MM.1S (cell line): ENCODE data around the gene BRF1.

Source experiments
- DNase-seq: peaks from one replicate; pipeline ENCODE4 v3.0.0-alpha.2; 2015
- H2AFZ ChIP-seq: fragments of 300-600 bp; sonication (generic); 2 replicates; pipeline ENCODE4 v1.6.0; 2016; ENCODE audit warnings: antibody characterized with exemption, low read length
- H3F3A ChIP-seq: fragments of 300-600 bp; sonication (generic); 2 replicates; pipeline ENCODE4 v1.6.1; 2016; ENCODE audit warnings: mild to moderate bottlenecking, antibody characterized with exemption, low read length, moderate library complexity, mixed read lengths; ENCODE audit not compliant: insufficient read depth
- H3K27ac ChIP-seq: fragments of 300-600 bp; sonication (generic); 2 replicates; pipeline ENCODE4 v1.5.1; 2016; ENCODE audit warnings: mild to moderate bottlenecking, low read length
- H3K27me3 ChIP-seq: fragments of 300-600 bp; sonication (generic); replicated peaks from 2 replicates; pipeline ENCODE4 v1.6.0; 2016; ENCODE audit warnings: low read length; ENCODE audit not compliant: insufficient read depth
- H3K36me3 ChIP-seq: fragments of 300-600 bp; sonication (generic); replicated peaks from 2 replicates; pipeline ENCODE4 v1.6.1; 2016; ENCODE audit warnings: mild to moderate bottlenecking, low read length, mixed read lengths; ENCODE audit not compliant: insufficient read depth
- H3K4me1 ChIP-seq: fragments of 300-600 bp; sonication (generic); 2 replicates; pipeline ENCODE4 v1.6.1; 2016; ENCODE audit warnings: low read length, mixed read lengths
- H3K4me2 ChIP-seq: fragments of 300-600 bp; sonication (generic); 2 replicates; pipeline ENCODE4 v1.6.0; 2016; ENCODE audit warnings: low read depth, low read length
- H3K4me3 ChIP-seq: fragments of 300-600 bp; sonication (generic); 2 replicates; pipeline ENCODE4 v1.5.1; 2016; ENCODE audit warnings: low read length, mixed read lengths
- H3K79me2 ChIP-seq: fragments of 300-600 bp; sonication (generic); 2 replicates; pipeline ENCODE4 v1.6.1; 2016; ENCODE audit warnings: mixed run types, low read length, mixed read lengths
- H3K9ac ChIP-seq: fragments of 300-600 bp; sonication (generic); 2 replicates; pipeline ENCODE4 v1.6.1; 2016; ENCODE audit warnings: low read length, mixed read lengths
- H3K9me2 ChIP-seq: fragments of 300-600 bp; sonication (generic); replicated peaks from 2 replicates; pipeline ENCODE4 v1.6.1; 2016; ENCODE audit warnings: mild to moderate bottlenecking, low read length, mixed read lengths; ENCODE audit not compliant: insufficient read depth
- H3K9me3 ChIP-seq: fragments of 300-600 bp; sonication (generic); replicated peaks from 2 replicates; pipeline ENCODE4 v1.6.1; 2016; ENCODE audit warnings: mild to moderate bottlenecking, low read length, mixed read lengths; ENCODE audit not compliant: insufficient read depth
- H4K20me1 ChIP-seq: fragments of 300-600 bp; sonication (generic); 2 replicates; pipeline ENCODE4 v1.6.1; 2016; ENCODE audit warnings: mild to moderate bottlenecking, low read length, moderate library complexity, mixed read lengths; ENCODE audit not compliant: insufficient read depth
- CTCF ChIP-seq: fragments of 300-600 bp; sonication (generic); IDR thresholded peaks from 2 replicates; pipeline ENCODE4 v1.5.1; 2016; ENCODE audit warnings: antibody characterized with exemption, low read length, mixed read lengths
- EZH2 ChIP-seq: fragments of 300-600 bp; sonication (generic); optimal IDR thresholded peaks from 2 replicates; pipeline ENCODE3; 2017; ENCODE audit warnings: low read depth, mild to moderate bottlenecking, antibody characterized with exemption, low read length, mixed read lengths
- EZH2phosphoT487 ChIP-seq: fragments of 300-600 bp; sonication (generic); IDR thresholded peaks from 2 replicates; pipeline ENCODE4 v1.6.1; 2018; ENCODE audit warnings: antibody characterized with exemption, low read length

Gene BRF1

GRCh38 chr14:105165761-105166485 lies 134.9 kb downstream of the BRF1 start:
- Histone ChIP-seq H2AFZ (no peak overlapping the region), H3K9me3 (no peaks in the 10 kb centered on the region), H3K27ac (no peak overlapping the region), H3F3A (no peaks in the 10 kb centered on the region), H3K4me1 (no peaks in the 10 kb centered on the region), H3K4me2 (no peak overlapping the region), H3K4me3 (no peak overlapping the region), H4K20me1 (no peaks in the 10 kb centered on the region), H3K9me2 (no peaks in the 10 kb centered on the region), H3K79me2 (no peaks in the 10 kb centered on the region), H3K27me3 (peaks cover 12% of the 10 kb centered on the region; the same call in 1 of the 2 replicates), H3K36me3 (no peaks in the 10 kb centered on the region), H3K9ac (no peak overlapping the region)
- TF ChIP-seq CTCF (no peak), EZH2 (no peak), EZH2phosphoT487 (no peak)
- DNase-seq, result no peak

- DNase-seq, result no peak
- H4K20me1 ChIP-seq, result no peaks in the 10 kb centered on the region
Observed at GRCh38 chr14:105165134-105165704, 135.6 kb downstream of the BRF1 start.

GRCh38 chr14:105163040-105163742 lies 137.6 kb downstream of the BRF1 start:
- Histone ChIP-seq H3K4me2 (no peak overlapping the region), H3K36me3 (no peaks in the 10 kb centered on the region), H4K20me1 (no peaks in the 10 kb centered on the region), H3K79me2 (no peaks in the 10 kb centered on the region), H3K4me1 (no peaks in the 10 kb centered on the region), H3K27ac (no peak overlapping the region), H2AFZ (no peak overlapping the region), H3K9ac (no peak overlapping the region), H3K9me2 (no peaks in the 10 kb centered on the region), H3K27me3 (no peaks in the 10 kb centered on the region), H3K4me3 (no peak overlapping the region), H3F3A (no peaks in the 10 kb centered on the region), H3K9me3 (no peaks in the 10 kb centered on the region)
- TF ChIP-seq CTCF, result no peak
- no peak for TF ChIP-seq EZH2
- no peak for TF ChIP-seq EZH2phosphoT487
- DNase-seq, result no peak

More at GRCh38 chr14:105165134-105165704, 135.6 kb downstream of the BRF1 start:
- Histone ChIP-seq H3K36me3 (no peaks in the 10 kb centered on the region), H3K9me2 (no peaks in the 10 kb centered on the region), H3K27ac (no peak overlapping the region), H3K9ac (no peak overlapping the region), H3K4me1 (no peaks in the 10 kb centered on the region), H3K9me3 (no peaks in the 10 kb centered on the region), H3K79me2 (no peaks in the 10 kb centered on the region), H2AFZ (no peak overlapping the region), H3K27me3 (peaks cover 12% of the 10 kb centered on the region; the same call in 1 of the 2 replicates), H3F3A (no peaks in the 10 kb centered on the region), H3K4me2 (no peak overlapping the region), H3K4me3 (no peak overlapping the region)
- no peak for TF ChIP-seq EZH2
